ENCODE results near the gene DIAPH1.
A peak's percentile ranks its signal among the peaks of the same experiment; 100 is the strongest.
"Not testable (repeated sequence)": the region's sequence is repeated elsewhere in the genome, so short reads cannot be mapped to it uniquely, and the experiment has no call there.

The DIAPH1 gene

DNA sequence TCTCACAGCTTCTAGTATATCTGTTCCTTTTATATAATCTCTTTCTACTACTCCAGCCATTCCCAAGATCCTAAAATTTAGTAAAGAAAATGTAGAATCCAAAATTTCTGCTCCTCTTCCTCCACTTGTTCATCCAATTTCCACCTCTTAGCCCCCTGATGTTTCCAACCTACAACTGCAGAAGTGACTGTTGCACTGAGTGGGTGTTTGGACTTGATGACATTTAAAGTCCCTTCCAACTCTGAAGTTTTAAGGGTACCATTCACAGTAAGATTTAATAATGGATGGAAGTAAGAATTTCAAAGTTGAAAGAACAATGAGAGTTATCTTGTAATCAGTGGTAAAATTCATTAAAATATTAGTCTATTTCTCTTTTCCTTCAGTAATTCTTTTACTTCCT, 5.5 kb downstream of the DIAPH1 start:
- no peak for DNase-seq

DNA sequence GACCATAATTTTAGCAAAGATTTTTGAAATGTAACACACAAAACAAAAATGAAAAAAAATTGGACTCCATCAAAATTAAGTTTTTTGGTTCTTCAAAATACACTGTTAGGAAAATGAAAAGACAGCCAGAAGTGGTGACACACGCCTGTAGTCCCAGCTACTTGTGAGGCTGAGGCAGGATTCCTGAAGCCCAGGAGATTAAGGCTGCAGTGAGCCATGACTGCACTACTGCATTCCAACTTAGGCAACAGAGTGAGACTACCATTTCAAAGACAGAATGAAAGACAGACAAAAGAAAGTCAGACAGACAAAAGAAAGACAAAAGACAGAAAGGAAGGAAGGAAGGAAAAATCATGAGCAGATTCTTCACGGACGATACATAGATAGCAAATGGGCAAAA, 7.5 kb downstream of the DIAPH1 start:
- no peak for DNase-seq

DNA sequence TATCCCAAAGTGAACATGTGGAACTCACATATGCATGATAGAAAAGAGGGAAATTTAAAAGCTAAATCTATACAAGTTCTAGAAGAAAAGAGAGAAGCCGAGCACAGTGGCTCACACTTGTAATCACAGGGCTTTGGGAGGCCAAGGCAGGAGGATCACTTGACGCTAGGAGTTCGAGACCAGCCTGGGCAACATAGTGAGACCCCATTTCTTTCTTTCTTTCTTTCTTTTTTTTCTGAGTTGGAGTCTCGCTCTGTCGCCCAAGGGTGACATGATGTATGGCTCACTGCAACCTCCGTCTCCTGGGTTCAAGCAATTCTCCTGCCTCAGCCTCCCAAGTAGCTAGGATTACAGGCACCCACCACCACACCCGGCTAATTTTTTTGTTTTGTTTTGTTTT, 8.9 kb downstream of the DIAPH1 start:
- not testable (repeated sequence) for DNase-seq

DNA sequence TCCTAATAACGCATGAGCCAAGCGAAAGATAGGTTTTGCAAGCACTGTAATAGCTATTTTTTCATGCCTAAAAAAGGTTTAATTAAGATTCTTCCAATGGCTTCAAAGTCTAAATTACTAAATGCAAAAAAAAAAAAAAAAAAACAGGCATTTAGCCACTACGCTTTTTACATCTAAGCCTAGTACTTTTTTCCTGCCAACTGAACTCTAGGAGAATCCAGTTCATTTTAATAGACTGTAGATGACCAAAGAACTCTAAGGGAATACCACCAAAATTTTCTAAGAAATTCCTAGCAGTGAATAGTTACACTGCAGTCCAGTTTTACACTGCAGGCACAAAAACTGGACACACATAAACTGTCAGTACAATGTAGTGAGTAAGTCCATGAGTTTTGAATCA, 9.8 kb downstream of the DIAPH1 start:
- DNase-seq = no peak

DNA sequence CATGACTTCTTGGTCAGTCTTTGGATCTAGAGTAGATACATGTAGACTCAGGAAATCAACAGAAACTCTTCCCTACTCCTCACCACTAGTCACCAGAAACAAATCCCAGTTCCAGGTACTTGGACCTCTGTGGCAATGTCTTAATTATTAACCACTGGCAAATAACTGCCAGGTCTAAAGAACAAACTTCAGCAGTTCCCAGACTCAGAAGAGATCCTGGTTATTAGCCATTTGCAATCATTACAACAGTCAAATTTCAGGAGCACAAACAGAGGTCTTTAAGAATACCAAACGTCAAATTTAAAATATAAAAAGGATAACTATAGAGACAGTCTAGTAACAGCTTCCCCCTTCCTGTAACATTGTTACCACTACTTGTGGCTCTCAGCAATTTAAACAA, 10.2 kb downstream of the DIAPH1 start:
- no peak for DNase-seq

DNA sequence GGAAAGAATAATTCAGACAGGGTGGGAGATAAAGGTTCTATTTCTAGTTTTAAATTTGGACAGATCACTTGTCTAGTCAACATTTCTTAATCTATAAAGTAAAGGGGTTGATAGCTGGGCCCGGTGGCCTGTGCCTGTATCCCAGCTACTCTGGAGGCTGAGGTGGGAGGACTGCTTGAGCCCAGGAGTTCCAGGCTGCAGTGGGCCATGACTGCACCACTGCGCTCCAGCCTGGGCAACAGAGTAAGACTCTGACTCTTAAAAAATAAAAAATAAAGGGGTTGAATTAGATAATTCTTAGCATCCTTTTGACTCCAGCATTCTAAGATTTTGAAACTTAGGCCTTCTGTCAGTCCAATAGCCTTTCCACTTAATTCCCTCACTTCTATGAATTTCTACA, 10.8 kb downstream of the DIAPH1 start:
- no peak for DNase-seq

DNA sequence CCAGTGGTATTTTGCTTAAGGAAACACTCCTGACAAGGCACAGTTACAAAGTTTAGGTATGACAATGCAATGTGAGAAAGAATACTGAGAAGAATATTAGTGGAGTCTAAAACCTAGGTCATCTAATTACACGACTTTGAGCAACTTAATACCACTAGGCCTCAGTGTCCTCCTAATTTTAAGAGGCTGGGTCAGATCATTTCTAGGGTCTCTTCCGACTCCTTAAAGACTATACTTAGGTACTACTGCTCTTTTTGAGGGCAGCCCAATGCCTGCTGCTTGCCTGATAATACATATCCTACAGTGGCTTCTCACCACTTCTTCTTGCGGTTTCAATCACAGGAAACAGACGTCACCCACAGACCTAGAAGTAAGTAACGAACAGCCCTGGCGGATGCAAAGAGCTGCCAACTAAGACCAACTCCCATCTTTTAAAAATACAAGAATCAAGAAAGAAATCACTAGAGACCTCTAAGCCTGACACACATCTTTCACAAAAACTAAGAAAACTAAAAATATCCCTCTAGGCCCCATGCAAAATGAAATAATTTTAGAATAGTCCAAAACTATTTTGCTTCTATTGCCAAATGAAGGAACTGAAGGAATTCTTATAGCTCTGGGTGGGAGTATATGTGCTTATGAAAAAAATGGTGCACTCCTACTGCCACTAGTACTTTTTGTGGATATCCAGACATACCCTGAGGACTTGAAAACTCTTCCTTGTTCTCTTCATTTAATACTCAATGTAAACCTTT, 13.1 kb downstream of the DIAPH1 start:
- peak in 5 of 56 donors; percentile 3 to 42 (median 8) for DNase-seq

DNA sequence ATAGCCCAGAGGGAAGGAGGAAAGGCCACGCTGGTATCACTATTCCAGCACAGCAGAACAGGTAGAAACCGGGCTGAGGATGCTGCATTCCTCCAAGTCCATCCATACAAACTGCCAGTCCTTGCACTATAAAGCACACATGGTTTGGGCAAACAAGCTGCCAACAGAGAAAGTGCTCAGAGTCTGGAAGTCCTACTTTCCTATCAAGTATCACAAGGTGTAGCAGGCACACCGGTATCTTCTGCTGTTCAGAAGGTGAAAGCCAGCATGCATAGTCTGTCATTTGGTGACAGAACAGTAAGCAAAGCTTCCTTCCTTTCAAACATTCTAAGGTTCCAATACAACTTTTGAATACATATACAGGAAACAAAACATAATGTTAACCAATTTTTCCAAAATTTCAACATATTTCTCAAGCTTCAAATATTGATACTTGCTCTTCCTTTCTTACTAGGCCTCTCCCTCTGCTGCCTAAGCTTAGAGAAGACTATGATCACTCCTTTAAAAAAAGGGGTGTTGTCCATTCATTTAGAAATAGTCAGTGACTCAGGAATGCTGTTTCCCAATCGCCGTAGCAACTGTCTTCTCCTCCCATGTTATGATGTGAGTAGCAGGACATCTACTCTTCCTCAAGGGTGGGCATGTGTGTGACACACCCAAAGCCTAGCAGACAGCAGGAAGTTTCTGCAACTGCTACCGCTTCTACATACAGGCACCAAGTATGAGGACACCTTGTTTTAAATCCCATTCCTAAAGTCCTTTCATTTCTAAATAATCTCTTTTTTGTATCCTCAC, 14.7 kb downstream of the DIAPH1 start:
- no peak for DNase-seq

DNA sequence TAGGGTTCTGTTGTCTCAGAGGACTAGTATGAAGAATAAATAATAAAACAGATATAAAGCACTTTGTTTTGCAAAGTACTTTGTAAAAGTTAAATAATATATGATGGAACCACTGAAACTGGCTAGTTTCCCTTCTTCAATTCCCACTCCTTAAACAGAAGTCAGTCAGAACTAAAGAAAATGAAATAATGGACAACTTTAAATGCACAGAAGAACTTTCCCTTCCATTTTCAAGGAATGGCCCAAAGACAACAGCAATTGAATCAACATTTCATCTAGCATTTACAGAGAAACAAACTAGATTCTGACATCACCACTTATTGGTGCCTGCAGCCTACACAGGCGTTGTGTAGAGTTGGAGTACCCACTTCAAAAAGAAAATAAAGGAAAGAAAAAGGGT, 16.2 kb downstream of the DIAPH1 start:
- DNase-seq = no peak

DNA sequence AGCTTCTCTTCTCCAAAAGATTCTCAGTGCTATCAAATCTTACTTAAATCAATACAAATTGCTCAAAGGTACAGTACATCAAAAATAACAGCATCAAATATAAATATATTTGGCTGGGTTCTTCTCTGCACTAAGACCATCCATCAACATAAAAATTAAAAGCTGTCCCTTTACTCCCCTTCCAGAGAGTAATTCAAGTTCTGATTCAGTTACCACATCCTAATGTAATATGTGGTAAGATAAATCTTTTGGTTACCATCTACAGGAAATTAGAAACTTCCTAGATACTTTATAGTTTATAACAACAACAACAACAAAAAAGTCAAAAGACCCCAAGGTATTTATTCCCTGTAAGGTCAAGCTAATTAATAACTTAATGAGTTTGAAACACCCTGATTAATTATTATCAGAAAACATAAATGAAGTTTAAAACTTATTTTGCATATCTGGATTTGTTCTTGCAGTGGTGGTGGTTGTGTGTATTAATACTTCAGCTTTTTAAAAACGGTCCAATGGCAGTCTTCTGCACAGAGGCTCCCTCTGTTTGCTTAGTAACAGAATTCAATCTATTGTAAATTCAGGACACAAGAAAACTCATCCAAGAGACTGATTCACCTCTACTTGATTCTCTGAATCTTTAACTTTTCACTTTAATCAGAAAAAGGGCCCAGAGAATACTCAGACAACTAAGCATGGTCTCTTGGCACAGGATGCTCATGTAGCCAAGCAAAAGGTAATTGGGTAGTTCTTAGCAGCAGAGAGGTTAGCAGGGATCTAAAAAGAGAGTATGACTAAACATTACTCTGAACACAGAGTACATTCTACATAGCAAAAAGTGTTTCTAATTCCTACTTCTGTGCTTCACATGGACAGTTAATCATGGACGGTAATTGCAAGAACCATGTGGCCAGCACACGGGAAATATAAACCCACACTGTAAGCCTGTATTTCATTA, 20.1 kb downstream of the DIAPH1 start:
- no peak for DNase-seq

DNA sequence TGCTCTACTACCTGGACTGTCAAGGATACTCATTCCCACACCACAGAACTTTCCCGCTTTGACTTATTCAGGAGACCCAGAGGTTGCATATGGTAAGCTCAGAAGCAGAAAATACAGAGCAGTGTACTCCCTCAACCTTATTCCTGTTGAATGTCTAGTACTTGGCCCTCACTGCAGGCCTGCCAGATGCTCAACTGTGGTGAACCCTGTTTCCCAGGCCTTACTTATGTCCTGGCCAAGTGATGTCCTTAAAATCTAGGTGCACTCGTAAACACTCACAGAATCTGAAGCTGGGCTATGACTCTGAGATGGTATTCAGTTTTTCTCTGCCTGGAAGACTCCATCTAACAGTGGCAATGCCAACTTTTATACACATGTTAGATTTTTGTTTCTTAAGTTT, 21.0 kb downstream of the DIAPH1 start:
- DNase-seq = no peak

DNA sequence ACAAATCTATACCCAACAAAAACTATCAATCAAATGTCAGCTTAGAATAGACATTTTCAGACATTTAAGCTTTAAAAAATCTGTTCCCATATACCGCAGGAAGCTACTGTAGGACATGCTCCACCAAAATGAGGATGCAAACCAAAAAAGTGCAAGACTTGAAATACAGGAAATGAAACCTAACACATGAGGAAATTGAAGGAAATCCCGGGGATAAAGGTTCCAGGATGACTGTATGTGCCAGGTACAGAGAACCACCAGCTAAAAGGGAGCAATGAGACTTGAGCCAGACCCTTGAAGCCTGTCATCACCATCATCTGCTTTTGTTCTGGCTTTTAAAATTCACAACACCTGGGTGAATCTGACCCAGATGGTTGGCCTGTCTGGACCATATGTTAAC, 21.4 kb downstream of the DIAPH1 start:
- no peak for DNase-seq

DNA sequence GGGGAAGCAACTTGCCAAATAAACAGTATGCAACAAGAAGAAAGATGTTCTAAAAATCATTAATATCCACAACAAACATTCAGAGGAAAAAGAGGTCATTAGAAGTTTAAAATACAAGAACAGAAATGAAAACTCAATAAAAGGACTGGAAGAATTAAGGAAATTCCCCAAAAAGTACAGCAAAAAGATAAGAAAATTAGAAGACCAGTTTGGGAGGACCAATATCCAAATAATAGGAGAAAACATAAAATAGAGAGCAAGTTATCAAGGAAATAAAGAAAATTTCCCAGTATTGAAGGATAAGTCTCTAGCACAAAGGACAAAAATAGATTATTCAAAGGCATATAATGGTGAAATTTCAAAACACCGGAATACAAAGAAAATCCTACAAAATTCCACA, 21.9 kb downstream of the DIAPH1 start:
- DNase-seq = no peak

DNA sequence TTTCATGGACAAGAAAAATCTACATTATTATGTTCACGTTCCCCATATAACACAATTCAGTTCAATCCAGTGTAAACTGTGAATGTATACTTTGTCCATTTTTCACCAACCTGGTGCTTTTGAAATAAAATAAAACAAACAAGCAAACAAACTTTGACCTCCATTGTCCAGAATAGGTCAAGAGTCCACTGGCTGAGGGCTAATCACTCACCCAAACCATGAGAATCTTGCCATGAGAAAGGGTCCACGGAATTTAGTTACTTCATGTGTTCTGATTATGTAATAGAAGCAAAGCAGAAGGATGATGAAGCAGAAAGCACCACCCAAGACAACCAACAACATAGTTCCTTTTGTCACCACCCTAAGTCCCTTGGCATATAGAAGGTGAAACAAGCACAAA, 28.7 kb downstream of the DIAPH1 start:
- DNase-seq = no peak

DNA sequence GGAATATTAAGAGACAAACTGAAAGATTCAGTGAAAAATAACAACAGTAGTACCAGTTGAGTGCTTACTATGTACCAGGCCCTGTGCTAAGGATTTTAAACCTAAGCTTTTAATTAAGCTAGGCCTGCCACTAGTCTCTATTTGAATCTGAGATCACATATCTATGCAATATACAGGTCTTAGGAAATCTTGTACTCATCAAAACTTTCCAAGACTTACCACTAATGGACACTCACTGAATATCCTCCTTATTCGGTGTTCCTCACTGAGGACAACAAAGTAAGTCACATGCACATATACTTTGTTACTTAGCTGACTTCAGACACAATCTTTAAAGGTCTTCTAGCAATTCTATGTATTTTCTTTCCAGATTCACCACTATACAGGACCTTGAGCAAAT, 32.6 kb downstream of the DIAPH1 start:
- DNase-seq = no peak

DNA sequence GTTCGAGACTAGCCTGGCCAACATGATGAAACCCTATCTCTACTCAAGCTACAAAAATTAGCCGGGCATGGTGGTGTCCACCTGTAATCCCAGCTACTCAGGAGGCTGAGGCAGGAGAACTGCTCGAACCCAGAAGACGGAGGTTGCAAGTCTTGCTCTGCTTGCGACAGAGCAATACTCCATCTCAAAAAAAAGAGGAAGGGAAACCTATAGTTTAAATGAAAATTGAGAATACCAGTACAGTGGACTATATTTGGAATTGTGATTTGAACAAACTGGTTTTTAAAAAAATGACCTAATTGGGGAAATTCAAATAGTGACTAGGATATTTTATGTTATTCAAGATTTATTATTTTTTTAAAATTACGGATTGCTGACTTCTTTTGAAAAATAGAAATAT, 33.2 kb downstream of the DIAPH1 start:
- DNase-seq = no peak

DNA sequence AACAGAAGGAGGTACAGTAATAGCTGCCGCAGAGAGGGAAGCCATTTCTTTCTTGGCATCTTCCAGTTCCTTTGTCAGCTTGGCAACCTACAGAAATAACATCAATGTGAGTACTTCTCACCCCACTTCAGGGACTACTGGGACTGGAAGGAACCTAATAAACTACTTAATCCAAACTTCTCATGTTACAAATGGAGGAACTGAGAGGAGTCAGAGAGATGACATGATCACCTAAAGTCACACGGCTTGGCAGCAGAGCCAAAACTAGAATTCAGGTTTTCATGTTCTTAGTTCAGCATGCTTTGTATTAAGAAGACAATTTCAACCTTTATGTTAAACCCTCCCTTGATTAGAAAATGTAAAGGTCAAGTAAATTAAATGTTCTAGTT, 44.7 kb downstream of the DIAPH1 start:
- no peak for DNase-seq

DNA sequence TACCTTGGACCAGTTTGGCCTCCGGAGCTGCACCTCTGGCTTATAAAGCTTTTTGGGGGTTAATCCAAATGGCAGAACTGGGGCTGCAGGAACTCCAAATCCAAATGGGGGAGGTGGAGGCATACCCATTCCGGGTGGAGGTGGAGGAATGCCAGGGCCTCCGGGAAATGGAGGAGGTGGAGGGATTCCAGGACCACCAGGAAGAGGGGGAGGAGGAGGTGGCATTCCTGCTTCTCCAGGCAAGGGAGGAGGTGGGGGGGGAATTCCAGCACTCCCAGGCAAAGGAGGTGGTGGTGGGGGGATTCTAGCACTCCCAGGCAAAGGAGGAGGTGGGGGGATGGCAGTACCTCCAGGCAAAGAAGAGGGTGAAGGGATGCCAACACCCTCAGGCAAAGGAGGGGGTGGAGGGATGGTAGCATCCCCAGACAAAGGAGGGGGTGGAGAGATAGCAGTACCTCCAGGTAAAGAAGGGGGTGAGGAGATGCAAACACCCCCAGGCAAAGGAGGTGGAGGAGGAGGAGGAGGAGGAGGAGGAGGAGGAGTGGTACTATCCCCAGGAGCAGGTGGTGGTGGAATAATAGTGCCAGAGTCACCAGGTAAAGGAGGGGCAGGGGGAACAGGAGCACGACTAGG, 45.2 kb downstream of the DIAPH1 start:
- DNase-seq = no peak

DNA sequence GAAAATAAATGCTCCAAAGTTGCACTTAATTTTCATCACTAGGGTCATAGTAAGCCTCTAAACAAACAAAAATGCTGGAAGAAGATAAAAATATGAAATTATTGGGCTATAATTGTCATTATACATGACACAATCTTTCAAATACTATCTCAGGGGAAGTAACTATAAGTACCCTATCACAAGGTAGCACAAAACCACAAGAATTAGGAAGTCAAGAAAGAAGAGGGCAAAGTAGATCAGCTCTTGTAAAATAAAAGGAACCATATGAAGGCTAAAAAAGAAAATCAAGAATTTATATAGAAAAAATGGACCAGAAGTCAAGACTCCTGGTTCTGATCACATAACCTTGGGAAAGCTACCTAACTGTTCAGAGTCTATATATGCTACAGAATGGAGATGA, 48.1 kb downstream of the DIAPH1 start:
- no peak for DNase-seq

DNA sequence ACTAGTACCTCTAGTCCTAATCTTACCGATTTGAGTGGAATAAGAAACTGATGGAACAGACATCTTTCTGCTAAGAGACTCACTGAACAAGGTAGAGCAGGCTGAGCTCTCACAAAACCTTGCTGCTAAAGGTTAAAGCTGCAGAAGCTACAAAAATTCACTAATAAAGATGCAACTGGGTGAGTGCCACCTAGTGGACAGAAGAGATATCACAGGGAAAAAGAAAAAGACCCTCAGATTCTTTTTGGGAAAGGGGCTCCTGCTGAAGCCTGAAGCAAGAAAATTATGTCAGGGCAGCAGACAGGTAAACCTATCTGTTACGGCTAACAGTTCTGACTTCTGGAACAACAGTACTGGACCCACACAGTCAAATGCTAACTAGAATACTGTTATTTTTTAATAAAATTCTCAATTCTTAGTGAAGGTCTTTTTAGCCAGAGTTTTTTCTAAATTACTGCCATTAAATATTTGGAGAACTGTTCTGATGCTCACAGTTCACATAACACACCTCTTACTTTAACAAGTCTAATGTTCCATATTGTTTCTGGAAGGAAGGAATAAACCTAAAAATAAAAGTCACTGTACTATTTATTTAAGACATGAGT, 51.2 kb downstream of the DIAPH1 start:
- DNase-seq = no peak
